Pulmonary artery endothelial cell (primary cell): Measurements from ENCODE around the gene ILRUN. TPM values are rescaled to one million over a fixed set of nuclear protein-coding genes. Genes with fewer than 3 reads are reported as not detected.
"Not testable (repeated sequence)": the region's sequence is repeated elsewhere in the genome, so short reads cannot be mapped to it uniquely, and the experiment has no call there.

Source experiments
- DNase-seq: peaks from one replicate; pipeline ENCODE4 v3.0.0-alpha.2; 2011; ENCODE audit warnings: low read depth, low spot score
- total RNA-seq: library from RNA; depleted of rRNA; stranded (reverse); fragments of >200 nt; gene quantifications from 2 replicates; pipeline ENCODE4 v1.2.3, GENCODE V29; 2014

Gene ILRUN
- 40.3 and 62.4 TPM in 2 replicates for total RNA-seq

GRCh38 chr6:34696739-34697543, at the start of gene ILRUN:
ILRUN (minus strand) TSS chr6:34696767; CDS start chr6:34696603, 164 bp downstream.
- peak; percentile 74 for DNase-seq

GRCh38 chr6:34745277-34746103, 48.9 kb upstream of the ILRUN start:
- no peak for DNase-seq

- not testable (repeated sequence) for DNase-seq
These were observed 47.7 kb upstream of the ILRUN start for GRCh38 chr6:34744294-34744647.

DNA sequence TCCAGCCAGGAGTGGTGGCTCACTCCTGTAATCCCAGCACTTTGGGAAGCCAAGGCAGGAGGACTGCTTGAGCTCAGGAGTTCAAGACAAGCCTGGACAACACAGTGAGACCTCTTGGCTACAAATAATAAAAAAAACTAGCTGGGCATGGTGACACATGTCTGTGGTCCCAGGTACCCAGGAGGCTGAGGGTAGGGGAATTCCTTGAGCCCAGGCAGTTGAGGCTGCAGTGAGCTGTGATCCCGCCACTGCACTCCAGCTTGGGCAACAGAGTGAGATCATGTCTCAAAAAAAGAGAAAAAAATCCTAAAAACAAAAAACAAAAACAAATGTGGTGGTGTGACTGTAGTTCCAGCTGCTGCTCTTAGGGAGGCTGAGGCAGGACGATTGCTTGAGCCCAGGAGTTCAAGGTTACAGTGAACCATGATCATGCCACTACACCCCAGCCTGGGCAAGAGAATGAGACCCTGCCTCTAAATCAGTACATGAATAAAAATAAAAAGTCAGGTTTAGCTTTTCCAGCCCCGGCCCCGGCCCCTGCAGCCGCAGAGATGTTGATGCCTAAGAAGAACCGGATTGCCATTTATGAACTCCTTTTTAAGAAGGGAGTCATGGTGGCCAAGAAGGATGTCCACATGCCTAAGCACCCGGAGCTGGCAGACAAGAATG, 47.2 kb upstream of the ILRUN start:
- no peak for DNase-seq

GRCh38 chr6:34742094-34742493, 45.5 kb upstream of the ILRUN start:
- no peak for DNase-seq

GRCh38 chr6:34736823-34737222, 40.3 kb upstream of the ILRUN start:
- DNase-seq: no peak

DNA sequence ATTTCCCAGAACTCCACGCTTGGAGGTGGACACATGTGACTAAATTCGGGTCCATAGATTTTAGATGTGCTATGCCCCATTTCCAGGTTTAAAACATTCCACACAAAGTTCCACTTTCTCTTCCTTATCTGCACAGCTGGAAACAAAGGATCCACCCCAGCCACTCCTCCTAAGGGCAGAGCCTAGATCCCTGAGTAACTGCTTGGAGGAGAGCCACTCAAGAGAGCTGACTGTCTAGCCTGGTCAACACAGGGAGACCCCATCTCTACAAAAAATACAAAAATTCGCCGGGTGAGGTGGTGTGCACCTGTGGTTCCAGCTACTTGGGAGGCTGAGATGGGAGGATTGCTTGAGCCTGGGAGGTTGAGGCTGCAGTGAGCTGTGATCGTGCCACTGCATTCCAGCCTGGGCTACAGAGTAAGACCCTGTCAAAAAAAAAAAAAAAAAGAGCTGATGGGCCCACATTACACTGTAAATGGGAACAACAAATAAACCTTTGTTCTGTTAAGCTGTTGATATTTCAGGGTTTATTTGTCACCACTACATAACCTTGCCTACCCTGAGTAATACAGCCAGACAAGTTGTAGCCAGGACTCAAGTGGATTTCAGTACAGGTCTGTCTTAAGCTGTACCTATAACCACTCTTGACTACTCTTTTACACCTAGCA, 35.0 kb upstream of the ILRUN start:
- DNase-seq: no peak

- DNase-seq: no peak
These were observed 33.3 kb upstream of the ILRUN start for GRCh38 chr6:34729631-34730470.

GRCh38 chr6:34726055-34726454, 29.5 kb upstream of the ILRUN start:
- no peak for DNase-seq

DNA sequence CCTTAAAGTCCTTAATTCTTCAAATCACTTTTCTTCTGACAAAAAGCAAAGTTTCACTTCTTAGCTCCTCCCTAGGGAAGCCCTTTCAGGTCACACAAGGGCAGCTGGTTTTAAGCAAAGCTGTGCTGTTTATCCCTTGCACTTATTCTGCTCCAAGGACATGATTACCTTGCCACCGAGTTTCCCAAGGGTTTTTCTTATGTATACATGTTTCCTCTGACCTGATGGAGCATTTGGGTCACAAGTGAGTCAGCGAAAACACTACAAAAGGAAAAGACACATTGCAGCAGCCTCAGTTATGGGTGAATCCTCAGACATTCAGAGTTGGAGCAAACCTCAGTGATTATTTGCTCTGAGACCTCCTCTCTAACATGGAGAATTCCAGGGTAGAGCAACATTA, 26.6 kb upstream of the ILRUN start:
- no peak for DNase-seq

GRCh38 chr6:34722451-34722850, 25.9 kb upstream of the ILRUN start:
- no peak for DNase-seq

GRCh38 chr6:34720160-34720559, 23.6 kb upstream of the ILRUN start:
- DNase-seq: not testable (repeated sequence)

- not testable (repeated sequence) for DNase-seq
These were observed 23.1 kb upstream of the ILRUN start for GRCh38 chr6:34719646-34720045.

- DNase-seq: no peak
These were observed 22.4 kb upstream of the ILRUN start for GRCh38 chr6:34718976-34719375.

DNA sequence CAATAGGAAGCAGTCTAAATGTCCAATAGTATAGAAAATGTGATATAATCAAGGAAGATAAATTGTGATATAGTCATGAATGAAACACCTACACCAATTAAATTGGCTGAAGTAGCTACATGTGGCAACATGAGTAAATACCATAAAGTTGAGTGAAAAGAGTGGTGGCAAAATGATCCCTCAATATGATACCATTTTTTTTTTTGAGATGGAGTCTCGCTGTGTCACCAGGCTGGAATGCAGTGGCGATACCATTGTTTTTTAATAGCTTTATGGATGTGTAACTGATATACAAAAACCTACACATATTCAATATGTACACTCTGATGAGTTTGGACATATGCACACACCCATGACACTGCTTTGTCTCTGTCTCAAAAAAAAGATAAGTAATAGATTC, 20.9 kb upstream of the ILRUN start:
- no peak for DNase-seq

- no peak for DNase-seq
These were observed 18.1 kb upstream of the ILRUN start for GRCh38 chr6:34714663-34715062.

DNA sequence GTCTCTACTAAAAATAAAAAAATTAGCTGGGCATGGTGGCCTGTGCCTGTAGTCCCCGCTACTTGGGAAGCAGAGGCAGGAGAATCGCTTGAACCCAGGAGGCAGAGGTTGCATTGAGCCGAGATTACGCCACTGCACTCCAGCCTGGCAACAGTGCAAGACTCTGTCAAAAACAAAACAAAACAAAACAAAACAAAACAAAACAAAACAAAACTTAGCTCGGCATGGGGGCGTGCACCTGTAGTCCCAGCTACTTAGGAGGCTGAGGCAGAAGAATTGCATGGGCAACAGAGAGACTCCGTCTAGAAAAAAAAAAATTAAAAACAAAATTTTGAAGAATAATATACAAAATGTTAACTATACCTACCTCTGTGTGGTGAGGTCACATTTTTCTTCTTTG, 16.3 kb upstream of the ILRUN start:
- not testable (repeated sequence) for DNase-seq

- no peak for DNase-seq
These were observed 12.8 kb upstream of the ILRUN start for GRCh38 chr6:34709386-34709785.

DNA sequence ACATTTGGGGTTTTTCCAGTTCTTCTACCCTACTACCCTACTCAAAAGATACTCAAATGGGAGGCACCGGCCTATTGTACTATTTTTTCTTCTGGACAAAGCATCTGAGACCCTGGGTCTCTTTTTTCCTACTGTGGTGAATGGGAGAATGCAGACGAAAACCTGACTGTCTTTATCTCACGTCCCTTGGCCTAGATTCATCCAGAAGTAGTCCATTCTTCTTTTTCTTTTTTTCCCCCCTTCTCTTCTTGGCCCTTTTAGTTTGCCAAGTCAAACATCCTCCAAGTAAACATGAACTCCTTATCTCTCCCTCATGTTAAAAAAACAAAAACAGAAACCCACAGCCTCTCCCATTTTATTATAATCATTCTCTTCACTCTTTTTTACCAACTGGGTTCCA, 8.7 kb upstream of the ILRUN start:
- DNase-seq: no peak

DNA sequence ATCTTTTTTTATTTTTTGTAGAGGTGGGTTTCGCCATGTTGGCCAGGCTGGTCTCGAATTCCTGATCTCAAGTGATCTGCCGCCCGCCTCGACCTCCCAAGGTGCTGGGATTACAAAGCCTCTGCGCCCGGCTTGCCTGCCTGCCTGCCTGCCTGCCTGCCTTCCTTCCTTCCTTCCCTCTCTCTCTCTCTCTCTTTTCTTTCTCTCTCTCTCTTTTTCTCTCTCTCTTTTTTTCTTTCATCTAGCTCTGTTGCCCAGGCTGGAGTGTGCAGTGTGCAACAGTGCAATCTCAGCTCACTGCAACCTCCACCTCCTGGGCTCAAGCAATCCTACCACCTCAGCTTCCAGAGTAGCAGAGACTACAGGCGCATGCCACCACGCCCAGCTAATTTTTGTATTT, 4.6 kb upstream of the ILRUN start:
- no peak for DNase-seq
